ENCODE data around the gene LCE1A.

DNA sequence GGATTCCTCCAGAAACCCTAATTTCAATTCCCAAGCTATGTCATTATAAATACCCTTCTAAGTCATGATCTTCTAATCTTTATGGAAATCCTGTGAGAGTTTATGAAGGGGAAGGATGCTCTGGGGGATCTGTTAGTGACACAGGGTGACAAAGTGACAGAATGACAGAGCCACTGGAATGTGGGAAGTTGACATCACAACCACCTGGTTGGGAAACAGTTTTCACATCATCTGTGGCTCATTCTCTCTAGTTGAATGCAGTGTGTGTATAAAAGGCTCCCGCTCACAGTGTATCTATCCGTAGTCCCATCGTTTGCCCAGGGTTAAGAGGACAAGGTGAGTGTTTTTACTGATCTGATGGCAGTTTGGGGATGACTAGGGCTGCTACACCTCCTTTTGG, 32.4 kb downstream of the LCE1A start, which contains the start of gene LCE7A:
- TF ChIP-seq, protein P1, sequence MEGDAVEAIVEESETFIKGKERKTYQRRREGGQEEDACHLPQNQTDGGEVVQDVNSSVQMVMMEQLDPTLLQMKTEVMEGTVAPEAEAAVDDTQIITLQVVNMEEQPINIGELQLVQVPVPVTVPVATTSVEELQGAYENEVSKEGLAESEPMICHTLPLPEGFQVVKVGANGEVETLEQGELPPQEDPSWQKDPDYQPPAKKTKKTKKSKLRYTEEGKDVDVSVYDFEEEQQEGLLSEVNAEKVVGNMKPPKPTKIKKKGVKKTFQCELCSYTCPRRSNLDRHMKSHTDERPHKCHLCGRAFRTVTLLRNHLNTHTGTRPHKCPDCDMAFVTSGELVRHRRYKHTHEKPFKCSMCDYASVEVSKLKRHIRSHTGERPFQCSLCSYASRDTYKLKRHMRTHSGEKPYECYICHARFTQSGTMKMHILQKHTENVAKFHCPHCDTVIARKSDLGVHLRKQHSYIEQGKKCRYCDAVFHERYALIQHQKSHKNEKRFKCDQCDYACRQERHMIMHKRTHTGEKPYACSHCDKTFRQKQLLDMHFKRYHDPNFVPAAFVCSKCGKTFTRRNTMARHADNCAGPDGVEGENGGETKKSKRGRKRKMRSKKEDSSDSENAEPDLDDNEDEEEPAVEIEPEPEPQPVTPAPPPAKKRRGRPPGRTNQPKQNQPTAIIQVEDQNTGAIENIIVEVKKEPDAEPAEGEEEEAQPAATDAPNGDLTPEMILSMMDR (conservative IDR thresholded peaks at IDR 0.05), result no peak
- no peak for TF ChIP-seq ZFX (IDR thresholded peaks at IDR 0.05)

All from C4-2B (cell line).